Activated CD8-positive, alpha-beta T cell treated with anti-CD3 and anti-CD28 coated beads, Interleukin-2, amount 10 ng/mL, durations not matched to agents 7 days and 5 days (primary cell): ENCODE results near the gene AKR1E2. TPM values are rescaled to one million over a fixed set of nuclear protein-coding genes. Genes with fewer than 3 reads are reported as not detected.

Experiments
- ATAC-seq: fragments of 150-1000 bp; cut with Tn5 transposase; one replicate; pipeline ENCODE4 v1.10.0; 2021; ENCODE audit warnings: moderate library complexity
- CTCF ChIA-PET: fragments of 350-600 bp; sonication (Branson Sonifier 250); formaldehyde crosslinking; loops from one replicate; lab custom pipeline; 2021; ENCODE audit warnings: antibody characterized with exemption; lab: Charles Lee
- POLR2A ChIA-PET: fragments of 350-600 bp; sonication (Branson Sonifier 250); formaldehyde crosslinking; loops from one replicate; lab custom pipeline; 2021; ENCODE audit warnings: antibody characterized with exemption; lab: Charles Lee
- DNase-seq: peaks from one replicate; pipeline ENCODE4 v3.0.0-alpha.2; 2020
- H3K27ac Mint-ChIP-seq: one replicate; pipeline ENCODE4 v1.8.0; 2021; ENCODE audit warnings: mild to moderate bottlenecking, mixed read lengths
- H3K27me3 Mint-ChIP-seq: one replicate; pipeline ENCODE4 v1.8.0; 2021; ENCODE audit warnings: low read depth, mixed read lengths
- H3K36me3 Mint-ChIP-seq: one replicate; pipeline ENCODE4 v1.8.0; 2021; ENCODE audit warnings: low read depth, mixed read lengths
- H3K4me1 Mint-ChIP-seq: one replicate; pipeline ENCODE4 v1.8.0; 2021; ENCODE audit warnings: low read depth, mixed read lengths
- H3K4me3 Mint-ChIP-seq: one replicate; pipeline ENCODE4 v1.8.0; 2021; ENCODE audit warnings: mild to moderate bottlenecking, mixed read lengths
- H3K9me3 Mint-ChIP-seq: one replicate; pipeline ENCODE4 v1.8.0; 2022; ENCODE audit warnings: mixed read lengths; ENCODE audit not compliant: insufficient read depth
- total RNA-seq, 2 experiments: library from RNA; stranded (reverse); gene quantifications; one replicate each; pipeline ENCODE4 v1.2.3, GENCODE V29; 2021

AKR1E2 gene
- total RNA-seq, 2 experiments from 2014 or later: 6.5 to 8.9 TPM

- Mint-ChIP-seq H3K36me3 (no peaks in the 10 kb centered on the region), H3K4me1 (no peaks in the 10 kb centered on the region), H3K4me3 (no peak overlapping the region), H3K9me3 (no peaks in the 10 kb centered on the region), H3K27me3 (peaks cover 7% of the 10 kb centered on the region), H3K27ac (no peak overlapping the region)
- CTCF ChIA-PET: interaction anchor here (1.2 to 3.7 kb wide), 2 partner anchors 18 to 20 kb away, joined by 3 to 21 read pairs; no protein-coding TSS in a partner anchor
- no peak for ATAC-seq
- POLR2A ChIA-PET: no interaction called here
- no peak for DNase-seq
Measured at GRCh38 chr10:4867520-4868356, 41.7 kb downstream of the AKR1E2 start.

GRCh38 chr10:4868357-4868657 lies 42.3 kb downstream of the AKR1E2 start:
- H3K9me3 Mint-ChIP-seq: no peaks in the 10 kb centered on the region
- CTCF ChIA-PET: interaction anchor here (1.2 to 3.7 kb wide), 2 partner anchors 19 to 21 kb away, joined by 3 to 21 read pairs; no protein-coding TSS in a partner anchor
- peaks cover 2% of the 10 kb centered on the region for H3K36me3 Mint-ChIP-seq
- H3K4me3 Mint-ChIP-seq: no peak overlapping the region
- H3K27me3 Mint-ChIP-seq: peaks cover 7% of the 10 kb centered on the region
- H3K27ac Mint-ChIP-seq: no peak overlapping the region
- POLR2A ChIA-PET: no interaction called here
- H3K4me1 Mint-ChIP-seq: no peaks in the 10 kb centered on the region
- DNase-seq (no peak), ATAC-seq (no peak)

GRCh38 chr10:4882704-4883078 lies 56.7 kb downstream of the AKR1E2 start:
- H3K4me3 Mint-ChIP-seq: no peak overlapping the region
- CTCF ChIA-PET: no interaction called here

GRCh38 chr10:4883079-4883739 lies 57.2 kb downstream of the AKR1E2 start:
- Mint-ChIP-seq H3K4me3 (no peak overlapping the region), H3K27ac (no peak overlapping the region), H3K4me1 (no peaks in the 10 kb centered on the region), H3K36me3 (peaks cover 6% of the 10 kb centered on the region), H3K27me3 (no peaks in the 10 kb centered on the region), H3K9me3 (no peaks in the 10 kb centered on the region)
- no peak for ATAC-seq
- ChIA-PET POLR2A (no interaction called here), CTCF (no interaction called here)
- no peak for DNase-seq

More at GRCh38 chr10:4882704-4883078, 56.7 kb downstream of the AKR1E2 start:
- ATAC-seq (no peak), DNase-seq (no peak)
- Mint-ChIP-seq H3K36me3 (peaks cover 6% of the 10 kb centered on the region), H3K9me3 (no peaks in the 10 kb centered on the region), H3K27ac (no peak overlapping the region), H3K27me3 (no peaks in the 10 kb centered on the region), H3K4me1 (no peaks in the 10 kb centered on the region)
- POLR2A ChIA-PET: no interaction called here

GRCh38 chr10:4885162-4885561 lies 59.2 kb downstream of the AKR1E2 start:
- Mint-ChIP-seq H3K27me3 (no peaks in the 10 kb centered on the region), H3K4me3 (no peak overlapping the region), H3K9me3 (no peaks in the 10 kb centered on the region), H3K36me3 (peaks cover 6% of the 10 kb centered on the region), H3K4me1 (no peaks in the 10 kb centered on the region), H3K27ac (no peak overlapping the region)
- ChIA-PET CTCF (no interaction called here), POLR2A (no interaction called here)
- ATAC-seq (no peak), DNase-seq (no peak)

- H3K27me3 Mint-ChIP-seq: no peaks in the 10 kb centered on the region
- no peak overlapping the region for H3K27ac Mint-ChIP-seq
- no peaks in the 10 kb centered on the region for H3K4me1 Mint-ChIP-seq
- ChIA-PET CTCF (interaction anchor here (1.2 kb wide), 1 partner anchor 72 kb away, joined by 4 read pairs; no protein-coding TSS in a partner anchor), POLR2A (interaction anchor here (0.8 kb wide), 1 partner anchor 343 kb away, joined by 3 read pairs; no protein-coding TSS in a partner anchor)
- H3K4me3 Mint-ChIP-seq: no peak overlapping the region
- H3K9me3 Mint-ChIP-seq: no peaks in the 10 kb centered on the region
- no peak for DNase-seq
- H3K36me3 Mint-ChIP-seq: peaks cover 6% of the 10 kb centered on the region
- no peak for ATAC-seq
Measured at GRCh38 chr10:4887501-4887900, 61.5 kb downstream of the AKR1E2 start.

GRCh38 chr10:4888236-4888635 lies 62.2 kb downstream of the AKR1E2 start:
- Mint-ChIP-seq H3K4me3 (no peak overlapping the region), H3K27ac (no peak overlapping the region), H3K27me3 (no peaks in the 10 kb centered on the region), H3K36me3 (peaks cover 5% of the 10 kb centered on the region), H3K4me1 (no peaks in the 10 kb centered on the region), H3K9me3 (no peaks in the 10 kb centered on the region)
- POLR2A ChIA-PET: no interaction called here
- DNase-seq: no peak
- CTCF ChIA-PET: interaction anchor here (1.2 kb wide), 1 partner anchor 73 kb away, joined by 4 read pairs; no protein-coding TSS in a partner anchor
- no peak for ATAC-seq

- POLR2A ChIA-PET: no interaction called here
- no peaks in the 10 kb centered on the region for H3K27me3 Mint-ChIP-seq
- ATAC-seq (no peak), DNase-seq (no peak)
- no peak overlapping the region for H3K4me3 Mint-ChIP-seq
- H3K27ac Mint-ChIP-seq: no peak overlapping the region
- CTCF ChIA-PET: interaction anchor here (0.6 kb wide), 1 partner anchor 111 kb away, joined by 3 read pairs; no protein-coding TSS in a partner anchor
- H3K36me3 Mint-ChIP-seq: peaks cover 3% of the 10 kb centered on the region
- H3K4me1 Mint-ChIP-seq: no peaks in the 10 kb centered on the region
- no peaks in the 10 kb centered on the region for H3K9me3 Mint-ChIP-seq
Measured at GRCh38 chr10:4889959-4890358, 64.0 kb downstream of the AKR1E2 start.

GRCh38 chr10:4892681-4893080 lies 66.7 kb downstream of the AKR1E2 start:
- H3K9me3 Mint-ChIP-seq: no peaks in the 10 kb centered on the region
- H3K27ac Mint-ChIP-seq: no peak overlapping the region
- no peaks in the 10 kb centered on the region for H3K27me3 Mint-ChIP-seq
- ATAC-seq (no peak), DNase-seq (no peak)
- H3K36me3 Mint-ChIP-seq: no peaks in the 10 kb centered on the region
- no peak overlapping the region for H3K4me3 Mint-ChIP-seq
- no peaks in the 10 kb centered on the region for H3K4me1 Mint-ChIP-seq
- POLR2A ChIA-PET: no interaction called here
- CTCF ChIA-PET: no interaction called here

GRCh38 chr10:4894335-4894734 lies 68.3 kb downstream of the AKR1E2 start:
- ChIA-PET POLR2A (no interaction called here), CTCF (interaction anchor here (0.7 kb wide), 1 partner anchor 45 kb away, joined by 3 read pairs; no protein-coding TSS in a partner anchor)
- no peak for ATAC-seq
- H3K4me1 Mint-ChIP-seq: no peaks in the 10 kb centered on the region
- H3K4me3 Mint-ChIP-seq: no peak overlapping the region
- H3K9me3 Mint-ChIP-seq: no peaks in the 10 kb centered on the region
- H3K27me3 Mint-ChIP-seq: no peaks in the 10 kb centered on the region
- no peaks in the 10 kb centered on the region for H3K36me3 Mint-ChIP-seq
- DNase-seq: no peak
- no peak overlapping the region for H3K27ac Mint-ChIP-seq
